ENCODE data around the gene B4GALT1. TPM values are rescaled to one million over a fixed set of nuclear protein-coding genes. Genes with fewer than 3 reads are reported as not detected.

Gene B4GALT1
- total and polyA plus RNA-seq, 2 donors (not counting 3 experiments of a cell fraction or from before 2014, with no cell fraction given): 61.4 to 66.5 TPM

DNA sequence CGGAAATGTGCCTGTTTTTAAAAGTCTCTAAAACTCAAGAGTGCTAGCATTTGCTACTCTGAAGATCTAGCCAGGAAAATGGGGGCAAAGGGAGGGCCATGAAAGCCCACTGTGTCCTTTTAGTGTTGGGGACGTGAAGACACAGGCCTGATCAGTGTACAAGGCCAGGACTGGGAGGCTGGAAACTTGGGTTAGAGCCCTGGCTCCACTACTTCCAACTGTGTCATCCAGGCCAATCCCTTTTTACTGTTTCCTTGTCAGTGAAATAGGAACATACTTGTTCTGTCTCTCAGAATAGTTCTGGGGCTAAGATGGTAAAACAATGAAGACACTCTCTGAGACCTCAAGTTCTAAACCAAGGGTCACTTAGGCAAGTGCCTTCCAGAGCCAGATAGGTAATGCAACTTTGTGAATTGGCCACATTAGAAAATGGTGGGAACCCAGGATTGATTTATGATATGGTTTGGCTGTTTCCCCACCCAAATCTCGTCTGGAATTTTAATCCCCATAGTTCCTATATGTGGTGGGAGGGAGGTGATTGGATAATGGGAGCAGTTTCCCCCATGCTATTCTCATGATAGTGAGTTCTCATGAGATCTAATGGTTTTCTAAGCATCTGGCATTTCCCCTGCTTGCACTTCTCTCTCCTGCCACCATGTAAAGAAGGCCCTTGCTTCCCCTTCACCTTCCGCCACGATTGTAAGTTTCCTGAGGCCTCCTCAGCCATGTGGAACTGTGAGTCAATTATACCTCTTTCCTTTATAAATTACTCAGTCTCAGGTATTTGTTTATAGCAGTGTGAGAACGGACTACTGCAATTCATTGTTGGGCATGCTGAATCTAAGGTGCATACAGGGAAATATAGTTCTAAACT, 30.4 kb upstream of the B4GALT1 start:
- no peaks in the 10 kb centered on the region for H3K9me3 ChIP-seq (replicated peaks; ENCODE audit: control insufficient read depth, insufficient read depth, low read length)
- dilution Hi-C loops (cut with MboI; ENCODE audit: extremely low pct_ligation_motif_present, low sequenced_read_pairs) (no loop called here), intact Hi-C loops (cut with micrococcal nuclease) (no loop called here)
- no peak overlapping the region for H2AFZ ChIP-seq (ENCODE audit: low read depth, low read length)
- H3K9ac ChIP-seq (replicated peaks; ENCODE audit: extremely low read depth, insufficient read depth, low read length): no peak overlapping the region
- no peaks in the 10 kb centered on the region for H3K79me2 ChIP-seq (ENCODE audit: control insufficient read depth, insufficient read depth, low read length)
- CTCF ChIA-PET: no interaction called here
- no peak overlapping the region for H3K27ac ChIP-seq (ENCODE audit: insufficient read depth, low read depth, low read length)
- DNase-seq (ENCODE audit: low read depth, low spot score) (no peak), FAIRE-seq (no peak)
- H3K4me1 ChIP-seq (ENCODE audit: control insufficient read depth, extremely low read depth, insufficient read depth, low read length): no peaks in the 10 kb centered on the region
- no peaks in the 10 kb centered on the region for H3K9me1 ChIP-seq (replicated peaks; ENCODE audit: control insufficient read depth, extremely low read depth, insufficient read depth, low read length)
- no TSS peak for BruUV-seq (replicated peaks)
- no peak overlapping the region for H3K4me3 ChIP-seq (replicated peaks in 1 of 3; ENCODE audit: insufficient read depth in 1 of 3, low read depth in 1 of 3, low read length in 3 of 3)
- POLR2A ChIA-PET: no interaction called here
- H3K27me3 ChIP-seq (ENCODE audit: control insufficient read depth in 2 of 2, insufficient read depth in 2 of 2, low read length in 2 of 2): peaks cover 6 to 16% of the 10 kb centered on the region in 2 experiments
- no peaks in the 10 kb centered on the region for H3K36me3 ChIP-seq (ENCODE audit: control insufficient read depth in 2 of 2, extremely low read depth in 1 of 2, insufficient read depth in 2 of 2, low read length in 2 of 2)
- no peaks in the 10 kb centered on the region for H4K20me1 ChIP-seq (replicated peaks; ENCODE audit: control insufficient read depth, extremely low read depth, insufficient read depth, low read length)
- no peak overlapping the region for H3K4me2 ChIP-seq (ENCODE audit: insufficient read depth, low read length)
- TF ChIP-seq, protein P1, sequence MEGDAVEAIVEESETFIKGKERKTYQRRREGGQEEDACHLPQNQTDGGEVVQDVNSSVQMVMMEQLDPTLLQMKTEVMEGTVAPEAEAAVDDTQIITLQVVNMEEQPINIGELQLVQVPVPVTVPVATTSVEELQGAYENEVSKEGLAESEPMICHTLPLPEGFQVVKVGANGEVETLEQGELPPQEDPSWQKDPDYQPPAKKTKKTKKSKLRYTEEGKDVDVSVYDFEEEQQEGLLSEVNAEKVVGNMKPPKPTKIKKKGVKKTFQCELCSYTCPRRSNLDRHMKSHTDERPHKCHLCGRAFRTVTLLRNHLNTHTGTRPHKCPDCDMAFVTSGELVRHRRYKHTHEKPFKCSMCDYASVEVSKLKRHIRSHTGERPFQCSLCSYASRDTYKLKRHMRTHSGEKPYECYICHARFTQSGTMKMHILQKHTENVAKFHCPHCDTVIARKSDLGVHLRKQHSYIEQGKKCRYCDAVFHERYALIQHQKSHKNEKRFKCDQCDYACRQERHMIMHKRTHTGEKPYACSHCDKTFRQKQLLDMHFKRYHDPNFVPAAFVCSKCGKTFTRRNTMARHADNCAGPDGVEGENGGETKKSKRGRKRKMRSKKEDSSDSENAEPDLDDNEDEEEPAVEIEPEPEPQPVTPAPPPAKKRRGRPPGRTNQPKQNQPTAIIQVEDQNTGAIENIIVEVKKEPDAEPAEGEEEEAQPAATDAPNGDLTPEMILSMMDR (IDR thresholded peaks at IDR 0.05; ENCODE audit: extremely low read depth in 1 of 2, insufficient read depth in 1 of 2, low read depth in 1 of 2, low read length in 2 of 2): no peak
- TF ChIP-seq MYC (IDR thresholded peaks at IDR 0.05; ENCODE audit: low read depth, low read length) (no peak), FOS (IDR thresholded peaks at IDR 0.05; ENCODE audit: borderline replicate concordance, insufficient read depth, low read length) (no peak), GATA2 (IDR thresholded peaks at IDR 0.05; ENCODE audit: insufficient read depth, insufficient read length, low read depth, low read length) (no peak), JUN (IDR thresholded peaks at IDR 0.05; ENCODE audit: borderline replicate concordance, insufficient read depth, insufficient read length, low read depth) (no peak), EZH2 (IDR thresholded peaks at IDR 0.05; ENCODE audit: borderline replicate concordance, low read depth, low read length, severe bottlenecking) (no peak), POLR2A (IDR thresholded peaks at IDR 0.05; ENCODE audit: low read depth, low read length) (no peak), POLR2AphosphoS5 (IDR thresholded peaks at IDR 0.05; ENCODE audit: insufficient read depth, low read depth, low read length) (no peak)
- TF ChIP-seq, protein P2, sequence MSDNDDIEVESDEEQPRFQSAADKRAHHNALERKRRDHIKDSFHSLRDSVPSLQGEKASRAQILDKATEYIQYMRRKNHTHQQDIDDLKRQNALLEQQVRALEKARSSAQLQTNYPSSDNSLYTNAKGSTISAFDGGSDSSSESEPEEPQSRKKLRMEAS (IDR thresholded peaks at IDR 0.05; ENCODE audit: insufficient read depth, insufficient read length): no peak

Measured in endothelial cell of umbilical vein (primary cell).